ENCODE data around the gene NXPE3.

DNA sequence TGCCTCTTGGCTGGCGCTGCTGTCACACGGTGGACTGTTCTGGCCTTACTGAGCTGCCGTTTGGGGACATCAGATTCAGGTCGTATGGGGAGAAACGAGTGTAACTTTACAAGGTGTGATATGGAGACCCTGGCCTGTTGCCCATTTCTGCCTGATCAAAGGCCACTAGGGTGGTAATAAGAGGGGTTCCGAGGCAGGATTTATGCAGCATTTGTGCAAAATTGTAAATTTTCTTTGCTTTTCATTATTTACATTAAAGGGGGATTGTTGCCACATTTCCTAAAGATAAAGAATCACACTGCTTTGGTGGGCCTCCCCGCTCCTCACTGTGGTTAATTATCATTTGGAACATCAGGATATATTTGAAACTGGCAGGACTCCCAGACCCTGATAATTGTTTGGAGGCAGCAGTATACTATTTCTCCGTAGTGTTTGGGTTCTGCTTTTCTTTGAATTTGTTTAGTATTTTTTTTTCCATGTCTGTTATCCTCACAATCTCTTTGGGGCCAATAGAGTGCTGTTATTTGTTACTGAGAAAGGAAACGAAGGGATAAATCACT, 891 bp downstream of the NXPE3 start:
- no peak for TF ChIP-seq CREB1 (IDR thresholded peaks at IDR 0.05; ENCODE audit: low read depth)
- TF ChIP-seq CHD4 (IDR thresholded peaks at IDR 0.05): no peak
- TF ChIP-seq JUNB (IDR thresholded peaks at IDR 0.05): no peak
- TF ChIP-seq KDM1A (IDR thresholded peaks at IDR 0.05; ENCODE audit: borderline replicate concordance): no peak
- TF ChIP-seq, protein P1, sequence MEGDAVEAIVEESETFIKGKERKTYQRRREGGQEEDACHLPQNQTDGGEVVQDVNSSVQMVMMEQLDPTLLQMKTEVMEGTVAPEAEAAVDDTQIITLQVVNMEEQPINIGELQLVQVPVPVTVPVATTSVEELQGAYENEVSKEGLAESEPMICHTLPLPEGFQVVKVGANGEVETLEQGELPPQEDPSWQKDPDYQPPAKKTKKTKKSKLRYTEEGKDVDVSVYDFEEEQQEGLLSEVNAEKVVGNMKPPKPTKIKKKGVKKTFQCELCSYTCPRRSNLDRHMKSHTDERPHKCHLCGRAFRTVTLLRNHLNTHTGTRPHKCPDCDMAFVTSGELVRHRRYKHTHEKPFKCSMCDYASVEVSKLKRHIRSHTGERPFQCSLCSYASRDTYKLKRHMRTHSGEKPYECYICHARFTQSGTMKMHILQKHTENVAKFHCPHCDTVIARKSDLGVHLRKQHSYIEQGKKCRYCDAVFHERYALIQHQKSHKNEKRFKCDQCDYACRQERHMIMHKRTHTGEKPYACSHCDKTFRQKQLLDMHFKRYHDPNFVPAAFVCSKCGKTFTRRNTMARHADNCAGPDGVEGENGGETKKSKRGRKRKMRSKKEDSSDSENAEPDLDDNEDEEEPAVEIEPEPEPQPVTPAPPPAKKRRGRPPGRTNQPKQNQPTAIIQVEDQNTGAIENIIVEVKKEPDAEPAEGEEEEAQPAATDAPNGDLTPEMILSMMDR (IDR thresholded peaks at IDR 0.05 in 2 of 3, conservative IDR thresholded peaks at IDR 0.05 in 1 of 3; ENCODE audit: control insufficient read depth in 2 of 3, extremely low read depth in 1 of 3, insufficient read depth in 1 of 3, low read depth in 3 of 3, low read length in 3 of 3): no peak
- TF ChIP-seq SMARCA5 (IDR thresholded peaks at IDR 0.05): no peak
- TF ChIP-seq SKIL (IDR thresholded peaks at IDR 0.05; ENCODE audit: low read depth, poor library complexity, severe bottlenecking): no peak
- TF ChIP-seq TAF1 (IDR thresholded peaks at IDR 0.05; ENCODE audit: borderline replicate concordance, low read depth, low read length): no peak
- TF ChIP-seq, protein P2, sequence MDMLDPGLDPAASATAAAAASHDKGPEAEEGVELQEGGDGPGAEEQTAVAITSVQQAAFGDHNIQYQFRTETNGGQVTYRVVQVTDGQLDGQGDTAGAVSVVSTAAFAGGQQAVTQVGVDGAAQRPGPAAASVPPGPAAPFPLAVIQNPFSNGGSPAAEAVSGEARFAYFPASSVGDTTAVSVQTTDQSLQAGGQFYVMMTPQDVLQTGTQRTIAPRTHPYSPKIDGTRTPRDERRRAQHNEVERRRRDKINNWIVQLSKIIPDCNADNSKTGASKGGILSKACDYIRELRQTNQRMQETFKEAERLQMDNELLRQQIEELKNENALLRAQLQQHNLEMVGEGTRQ (IDR thresholded peaks at IDR 0.05; ENCODE audit: borderline replicate concordance, low read depth, low read length): no peak
- no peak for TF ChIP-seq NR2C2 (IDR thresholded peaks at IDR 0.05; ENCODE audit: borderline replicate concordance, control insufficient read depth, insufficient read length, low read depth)
- TF ChIP-seq POLR2A (IDR thresholded peaks at IDR 0.05; ENCODE audit: low read depth, low read length): no peak
- no peak for TF ChIP-seq SP1 (IDR thresholded peaks at IDR 0.05; ENCODE audit: low read depth, low read length)
- TF ChIP-seq HDAC2 (IDR thresholded peaks at IDR 0.05): no peak
- no peak for TF ChIP-seq CHD1 (IDR thresholded peaks at IDR 0.05; ENCODE audit: low read depth, low read length)
